Measurements from ENCODE around the gene CD93.

CD93 gene

DNA sequence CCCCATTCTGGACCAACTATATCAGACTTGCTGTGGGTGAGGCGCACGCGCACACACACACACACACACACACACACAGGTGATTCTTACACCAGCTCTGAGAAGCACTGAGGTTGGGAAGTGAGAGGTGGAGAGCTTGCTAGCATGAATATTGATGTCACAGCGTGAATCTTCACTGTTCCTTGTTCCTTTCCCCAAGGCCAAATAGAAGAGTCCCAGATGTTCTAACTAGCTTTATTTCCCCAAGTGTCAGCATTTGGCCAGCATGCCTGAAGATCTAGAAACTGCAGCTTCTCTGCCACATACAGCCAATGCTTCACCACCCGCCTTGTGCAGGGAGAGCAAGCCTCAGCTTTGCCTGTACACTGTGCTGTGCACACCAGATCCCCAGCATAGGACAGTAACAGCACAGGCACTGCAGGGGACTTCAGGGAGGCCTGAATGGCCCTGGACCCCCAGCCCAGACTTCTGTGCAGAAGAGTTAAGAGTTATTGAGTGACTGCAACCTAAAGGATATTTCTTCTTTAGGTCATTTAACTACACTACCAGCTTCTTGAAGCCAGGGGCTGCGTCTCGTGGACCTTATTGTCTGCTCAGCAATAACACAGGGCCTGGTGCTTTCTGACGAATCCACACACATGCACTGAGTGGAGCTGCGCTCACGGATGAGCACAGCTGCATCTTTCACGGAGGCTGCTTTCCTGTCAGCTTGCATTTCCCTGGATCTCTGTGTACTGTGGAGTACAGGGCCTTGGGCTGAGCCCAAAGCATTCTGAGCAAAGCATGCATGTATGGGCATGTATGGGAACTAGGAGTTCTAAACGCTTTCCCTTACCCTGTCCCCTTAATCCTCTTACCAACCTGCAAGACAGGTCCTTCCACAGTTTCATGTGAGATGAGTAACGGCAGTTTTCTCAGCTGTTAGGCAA is 13.9 kb upstream of the CD93 start:
- DNase-seq (ENCODE audit: low read depth) = no peak
- no peak overlapping the region for H3K4me3 ChIP-seq (replicated peaks; ENCODE audit: low read depth, low read length)
- no peak for TF ChIP-seq CTCF (IDR thresholded peaks at IDR 0.05; ENCODE audit: low read length, missing control alignments)

- DNase-seq (ENCODE audit: low read depth) = no peak
- no peak for TF ChIP-seq CTCF (IDR thresholded peaks at IDR 0.05; ENCODE audit: low read length, missing control alignments)
- H3K4me3 ChIP-seq (replicated peaks; ENCODE audit: low read depth, low read length) = no peak overlapping the region
Measured at GRCh38 chr20:23097636-23098580, 11.8 kb upstream of the CD93 start.

DNA sequence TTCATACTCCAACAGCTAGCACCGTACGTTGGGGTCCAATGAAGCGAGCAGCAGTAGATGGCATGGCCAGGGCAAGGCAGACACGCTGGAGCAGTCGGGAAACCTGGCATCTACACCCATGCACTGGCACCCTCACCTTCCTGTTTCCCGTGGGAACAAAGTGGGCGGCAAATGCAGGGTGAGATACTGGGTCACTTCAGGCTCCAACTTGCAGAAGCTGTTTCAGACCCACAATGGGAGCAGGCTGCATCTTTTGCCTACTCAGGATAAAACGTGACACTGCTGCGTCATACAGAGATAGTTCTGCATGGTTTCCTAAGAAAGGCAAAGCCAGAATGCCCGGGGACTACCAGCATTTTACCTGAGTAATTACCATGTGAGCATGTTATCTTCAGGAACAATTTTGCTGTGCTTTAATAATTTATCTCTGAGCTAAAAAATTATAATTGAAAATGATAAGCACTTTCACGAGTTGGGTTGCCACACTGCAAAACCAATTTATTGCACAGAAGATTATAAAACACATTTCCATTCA is 10.9 kb upstream of the CD93 start:
- no peak for TF ChIP-seq CTCF (IDR thresholded peaks at IDR 0.05; ENCODE audit: low read length, missing control alignments)
- H3K4me3 ChIP-seq (replicated peaks; ENCODE audit: low read depth, low read length) = no peak overlapping the region
- no peak for DNase-seq (ENCODE audit: low read depth)

DNA sequence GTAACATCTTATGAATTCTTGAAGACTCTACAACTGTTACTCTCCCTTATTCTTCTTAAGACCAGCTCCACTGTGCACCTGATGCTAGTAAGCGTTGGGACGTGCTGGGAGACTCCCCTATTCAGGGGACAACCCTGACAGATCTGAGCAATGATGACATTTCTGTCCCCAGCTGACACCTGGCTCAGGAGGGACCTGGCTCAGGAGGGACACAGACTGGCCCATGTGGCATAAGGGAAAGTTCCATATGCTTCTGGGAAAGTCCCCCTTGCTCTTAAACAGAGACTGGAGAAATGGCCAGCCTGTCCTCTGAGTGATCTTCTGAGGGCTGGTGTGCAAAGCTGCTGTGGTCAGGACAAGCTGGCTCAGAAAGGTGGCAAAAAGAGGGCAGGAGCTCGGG is 10.0 kb upstream of the CD93 start:
- DNase-seq (ENCODE audit: low read depth) = no peak
- no peak overlapping the region for H3K4me3 ChIP-seq (replicated peaks; ENCODE audit: low read depth, low read length)
- no peak for TF ChIP-seq CTCF (IDR thresholded peaks at IDR 0.05; ENCODE audit: low read length, missing control alignments)

- no peak for DNase-seq (ENCODE audit: low read depth)
- no peak for TF ChIP-seq CTCF (IDR thresholded peaks at IDR 0.05; ENCODE audit: low read length, missing control alignments)
- no peak overlapping the region for H3K4me3 ChIP-seq (replicated peaks; ENCODE audit: low read depth, low read length)
Measured at GRCh38 chr20:23095499-23095898, 9.4 kb upstream of the CD93 start.

DNA sequence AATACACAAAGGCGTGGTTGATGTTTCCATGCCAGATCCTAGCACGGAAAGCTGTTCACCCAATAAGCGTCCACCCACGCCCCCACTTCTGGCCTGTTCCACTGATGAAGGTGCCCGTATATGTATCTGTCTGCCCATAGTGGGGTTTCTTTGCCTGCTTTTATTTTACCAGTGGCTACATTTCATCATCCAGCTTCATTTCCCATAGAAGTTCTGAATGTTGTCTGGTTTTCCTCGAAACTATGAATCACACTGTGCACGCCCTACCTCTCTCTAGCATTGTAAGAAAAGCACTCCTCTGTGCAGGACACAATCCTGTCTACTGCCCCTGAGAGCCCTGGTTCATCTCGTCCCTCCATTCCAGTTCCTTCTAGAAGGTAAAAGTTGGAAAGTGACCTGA is 8.8 kb upstream of the CD93 start:
- H3K4me3 ChIP-seq (replicated peaks; ENCODE audit: low read depth, low read length) = no peak overlapping the region
- DNase-seq (ENCODE audit: low read depth) = peak; percentile 73
- TF ChIP-seq CTCF (IDR thresholded peaks at IDR 0.05; ENCODE audit: low read length, missing control alignments) = no peak

Measured in fibroblast of pulmonary artery (primary cell).